Measurements from ENCODE around the gene IFITM10. TPM values are rescaled to one million over a fixed set of nuclear protein-coding genes. Genes with fewer than 3 reads are reported as not detected.

Gene IFITM10
- total RNA-seq, 4 donors from 2014 or later = 0.79 to 2.3 (median 1.6) TPM

- ATAC-seq (ENCODE audit: low FRiP score) (no peak), DNase-seq (ENCODE audit: low spot score) (no peak)
- TF ChIP-seq, protein P1, sequence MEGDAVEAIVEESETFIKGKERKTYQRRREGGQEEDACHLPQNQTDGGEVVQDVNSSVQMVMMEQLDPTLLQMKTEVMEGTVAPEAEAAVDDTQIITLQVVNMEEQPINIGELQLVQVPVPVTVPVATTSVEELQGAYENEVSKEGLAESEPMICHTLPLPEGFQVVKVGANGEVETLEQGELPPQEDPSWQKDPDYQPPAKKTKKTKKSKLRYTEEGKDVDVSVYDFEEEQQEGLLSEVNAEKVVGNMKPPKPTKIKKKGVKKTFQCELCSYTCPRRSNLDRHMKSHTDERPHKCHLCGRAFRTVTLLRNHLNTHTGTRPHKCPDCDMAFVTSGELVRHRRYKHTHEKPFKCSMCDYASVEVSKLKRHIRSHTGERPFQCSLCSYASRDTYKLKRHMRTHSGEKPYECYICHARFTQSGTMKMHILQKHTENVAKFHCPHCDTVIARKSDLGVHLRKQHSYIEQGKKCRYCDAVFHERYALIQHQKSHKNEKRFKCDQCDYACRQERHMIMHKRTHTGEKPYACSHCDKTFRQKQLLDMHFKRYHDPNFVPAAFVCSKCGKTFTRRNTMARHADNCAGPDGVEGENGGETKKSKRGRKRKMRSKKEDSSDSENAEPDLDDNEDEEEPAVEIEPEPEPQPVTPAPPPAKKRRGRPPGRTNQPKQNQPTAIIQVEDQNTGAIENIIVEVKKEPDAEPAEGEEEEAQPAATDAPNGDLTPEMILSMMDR (IDR thresholded peaks at IDR 0.05) = no peak
Observed at GRCh38 chr11:1728931-1729691, 21.3 kb downstream of the IFITM10 start.

DNA sequence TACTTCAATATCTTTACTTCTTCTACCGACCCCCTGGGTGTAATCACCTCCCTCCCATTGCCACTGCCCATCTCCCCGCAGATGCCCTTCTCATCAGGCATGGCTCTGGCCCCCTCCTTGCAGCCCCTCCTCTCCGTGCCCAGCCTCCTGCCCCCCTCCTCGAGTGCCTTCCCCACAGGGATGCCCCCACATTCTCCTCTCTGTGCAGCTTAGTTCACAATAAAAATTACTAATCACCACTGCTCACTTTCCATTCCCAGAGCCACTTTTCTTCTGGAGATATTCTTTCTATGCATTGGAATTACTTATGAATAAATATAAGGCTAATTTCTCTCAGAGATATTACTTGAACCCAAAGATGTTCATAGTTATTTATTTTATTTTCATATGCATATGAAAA, 22.1 kb downstream of the IFITM10 start:
- ATAC-seq (ENCODE audit: low FRiP score) (no peak), DNase-seq (ENCODE audit: low spot score) (no peak)
- TF ChIP-seq, protein P1 (IDR thresholded peaks at IDR 0.05) = no peak

GRCh38 chr11:1727861-1728260, 22.5 kb downstream of the IFITM10 start:
- TF ChIP-seq, protein P1 (IDR thresholded peaks at IDR 0.05) = no peak
- DNase-seq (ENCODE audit: low spot score) (no peak), ATAC-seq (ENCODE audit: low FRiP score) (no peak)

DNA sequence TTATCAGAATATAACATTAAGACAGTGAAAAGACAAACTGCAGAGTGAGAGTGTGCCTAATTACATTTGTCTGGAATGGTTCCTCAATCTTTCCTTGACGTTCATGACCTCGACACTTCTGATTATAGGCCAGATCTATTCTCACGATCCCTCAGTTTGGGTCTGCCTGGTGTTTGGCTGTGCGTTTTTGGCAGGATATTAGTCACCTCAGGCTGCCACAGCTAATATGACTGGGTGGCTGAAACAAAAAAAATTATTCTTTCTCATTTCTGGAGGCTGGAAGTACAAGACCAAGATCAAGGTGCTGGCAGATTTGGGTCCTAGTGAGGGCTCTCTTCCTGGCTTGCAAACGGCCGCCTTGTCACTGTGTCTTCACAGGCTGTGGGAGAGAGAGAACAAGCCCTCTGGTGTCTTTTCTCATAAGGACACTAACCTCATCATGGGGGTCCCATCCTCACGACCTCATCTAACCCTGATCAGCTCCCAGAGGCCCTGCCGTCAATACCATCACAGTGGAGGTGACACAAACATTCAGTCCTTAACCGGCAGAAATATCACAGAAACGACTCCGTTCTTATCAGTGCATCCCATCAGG, 23.2 kb downstream of the IFITM10 start:
- TF ChIP-seq, protein P1 (IDR thresholded peaks at IDR 0.05) = no peak
- no peak for DNase-seq (ENCODE audit: low spot score)
- ATAC-seq (ENCODE audit: low FRiP score) = no peak

DNA sequence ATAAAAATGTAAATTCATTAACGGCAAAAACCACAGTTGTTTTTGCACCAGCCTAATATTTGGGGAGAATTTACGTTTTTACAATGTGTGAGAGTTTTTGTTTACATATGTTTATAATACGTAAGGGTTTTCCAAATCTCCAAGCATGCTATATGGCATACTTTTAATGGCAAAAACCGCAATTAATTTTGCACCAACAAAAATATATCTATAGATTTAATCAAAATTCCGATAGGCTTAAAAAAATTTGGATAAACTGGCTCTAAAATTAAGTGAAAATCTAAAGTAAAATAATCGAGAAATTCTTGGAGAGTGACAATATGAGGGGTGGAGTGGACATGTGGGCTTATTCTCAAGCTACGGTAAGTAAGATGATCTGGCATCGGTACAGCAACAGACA, 30.6 kb downstream of the IFITM10 start:
- ATAC-seq (ENCODE audit: low FRiP score) = no peak
- no peak for DNase-seq (ENCODE audit: low spot score)
- TF ChIP-seq, protein P1 (IDR thresholded peaks at IDR 0.05) = no peak

DNA sequence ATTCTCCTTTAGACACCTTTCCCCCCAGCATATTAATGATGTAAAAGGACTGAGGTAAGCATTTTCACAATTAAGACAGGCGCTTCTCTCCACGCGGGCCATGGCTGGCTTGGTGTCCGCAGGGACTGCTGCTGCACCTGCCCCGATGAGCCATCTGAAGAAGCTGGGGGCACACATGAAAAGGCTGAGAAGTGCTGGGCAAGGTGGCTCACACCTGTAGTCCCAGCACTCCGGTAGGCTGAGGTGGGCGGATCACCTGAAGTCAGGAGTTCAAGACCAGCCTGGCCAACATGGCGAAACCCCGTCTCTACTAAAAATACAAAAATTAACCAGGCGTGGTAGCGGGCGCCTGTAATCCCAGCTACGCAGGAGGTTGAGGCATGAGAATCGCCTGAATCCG, 32.1 kb downstream of the IFITM10 start:
- ATAC-seq (ENCODE audit: low FRiP score) = no peak
- no peak for DNase-seq (ENCODE audit: low spot score)
- TF ChIP-seq, protein P1 (IDR thresholded peaks at IDR 0.05) = no peak

GRCh38 chr11:1717745-1718144, 32.6 kb downstream of the IFITM10 start:
- TF ChIP-seq, protein P1 (IDR thresholded peaks at IDR 0.05) = no peak
- DNase-seq (ENCODE audit: low spot score) = no peak
- no peak for ATAC-seq (ENCODE audit: low FRiP score)
